ENCODE measurements around the gene SLC2A6. TPM values are rescaled to one million over a fixed set of nuclear protein-coding genes. Genes with fewer than 3 reads are reported as not detected.

SLC2A6 gene
- total RNA-seq, 1 experiment from 2014 or later: 10.7 TPM

DNA sequence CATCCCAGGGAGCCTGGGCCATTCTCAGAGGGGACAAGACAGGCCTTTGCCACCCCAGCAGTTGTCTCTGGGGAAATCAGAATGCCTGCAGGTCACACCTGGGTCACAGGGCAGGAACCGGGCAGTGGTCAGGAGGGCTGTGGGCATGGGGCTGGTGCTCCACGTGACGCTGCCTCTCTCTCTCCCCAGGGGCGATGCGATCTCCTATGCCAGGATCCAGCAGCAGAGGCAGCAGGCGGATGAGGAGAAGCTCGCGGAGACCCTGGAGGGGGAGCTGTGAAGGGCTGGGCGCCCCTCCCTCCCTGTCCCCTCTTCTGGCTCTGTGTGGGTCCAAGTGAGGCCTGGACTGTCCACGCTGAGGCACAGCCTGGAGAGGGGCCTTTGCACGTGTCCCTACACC is 10.5 kb downstream of the SLC2A6 start:
- Histone ChIP-seq H3K9me3 (ENCODE audit: control insufficient read depth in 1 of 2, insufficient read depth in 1 of 2, low read depth in 1 of 2, low read length in 2 of 2) (no peaks in the 10 kb centered on the region), H2AFZ (ENCODE audit: low read depth, low read length, poor library complexity, severe bottlenecking) (no peak overlapping the region), H4K20me1 (ENCODE audit: insufficient read depth) (no peaks in the 10 kb centered on the region), H3K79me2 (ENCODE audit: insufficient read depth, low read length) (no peaks in the 10 kb centered on the region), H3K4me1 (ENCODE audit: control insufficient read depth in 1 of 2, insufficient read depth in 2 of 2, low read length in 2 of 2) (no peaks in the 10 kb centered on the region), H3K9ac (ENCODE audit: low read length) (no peak overlapping the region), H3K4me2 (ENCODE audit: low read length) (no peak overlapping the region), H3K9me2 (ENCODE audit: insufficient read depth) (no peaks in the 10 kb centered on the region), H3K27ac (ENCODE audit: low read depth, low read length) (no peak overlapping the region), H3K36me3 (ENCODE audit: control insufficient read depth in 1 of 2, insufficient read depth in 2 of 2, low read length in 2 of 2) (no peaks in the 10 kb centered on the region), H3K27me3 (ENCODE audit: insufficient read depth, low read length) (no peaks in the 10 kb centered on the region), H3K4me3 (replicated peaks in 1 of 2; ENCODE audit: low read depth in 1 of 2, low read length in 2 of 2) (no peak overlapping the region)
- intact Hi-C loops (cut with micrococcal nuclease): no loop called here
- no peak for TF ChIP-seq SIN3A (IDR thresholded peaks at IDR 0.05; ENCODE audit: low read depth)
- no peak for TF ChIP-seq POLR2A (IDR thresholded peaks at IDR 0.05; ENCODE audit: borderline replicate concordance, extremely low read depth, insufficient read depth, insufficient read length)
- no peak for TF ChIP-seq EZH2 (IDR thresholded peaks at IDR 0.05)
- TF ChIP-seq CTCF (IDR thresholded peaks at IDR 0.05 in 2 of 3, conservative IDR thresholded peaks at IDR 0.05 in 1 of 3; ENCODE audit: borderline replicate concordance in 1 of 3, insufficient read depth in 1 of 3, low read depth in 2 of 3, low read length in 2 of 3): no peak
- TF ChIP-seq REST (IDR thresholded peaks at IDR 0.05; ENCODE audit: low read depth): no peak
- no peak for TF ChIP-seq FOSL1 (IDR thresholded peaks at IDR 0.05; ENCODE audit: low read depth)
- POLR2A ChIA-PET: no interaction called here
- BruUV-seq (replicated peaks): no TSS peak
- RAD21 ChIA-PET (ENCODE audit: low non-redundant PET in 1 of 2, low total read pairs in 2 of 2, uncharacterized antibody in 2 of 2, unreplicated experiment in 2 of 2): no interaction called here
- no peak for ATAC-seq
- DNase-seq (ENCODE audit: low read depth, low spot score): no peak
- CTCF ChIA-PET: no interaction called here

Data from HCT116 (cell line).